ENCODE results near the gene GNB3. TPM values are rescaled to one million over a fixed set of nuclear protein-coding genes. Genes with fewer than 3 reads are reported as not detected.
A peak's percentile ranks its signal among the peaks of the same experiment; 100 is the strongest.
"Not testable (repeated sequence)": the region's sequence is repeated elsewhere in the genome, so short reads cannot be mapped to it uniquely, and the experiment has no call there.

Gene GNB3
- total RNA-seq, 1 donor, result 1.7 TPM

- TF ChIP-seq, protein P1, sequence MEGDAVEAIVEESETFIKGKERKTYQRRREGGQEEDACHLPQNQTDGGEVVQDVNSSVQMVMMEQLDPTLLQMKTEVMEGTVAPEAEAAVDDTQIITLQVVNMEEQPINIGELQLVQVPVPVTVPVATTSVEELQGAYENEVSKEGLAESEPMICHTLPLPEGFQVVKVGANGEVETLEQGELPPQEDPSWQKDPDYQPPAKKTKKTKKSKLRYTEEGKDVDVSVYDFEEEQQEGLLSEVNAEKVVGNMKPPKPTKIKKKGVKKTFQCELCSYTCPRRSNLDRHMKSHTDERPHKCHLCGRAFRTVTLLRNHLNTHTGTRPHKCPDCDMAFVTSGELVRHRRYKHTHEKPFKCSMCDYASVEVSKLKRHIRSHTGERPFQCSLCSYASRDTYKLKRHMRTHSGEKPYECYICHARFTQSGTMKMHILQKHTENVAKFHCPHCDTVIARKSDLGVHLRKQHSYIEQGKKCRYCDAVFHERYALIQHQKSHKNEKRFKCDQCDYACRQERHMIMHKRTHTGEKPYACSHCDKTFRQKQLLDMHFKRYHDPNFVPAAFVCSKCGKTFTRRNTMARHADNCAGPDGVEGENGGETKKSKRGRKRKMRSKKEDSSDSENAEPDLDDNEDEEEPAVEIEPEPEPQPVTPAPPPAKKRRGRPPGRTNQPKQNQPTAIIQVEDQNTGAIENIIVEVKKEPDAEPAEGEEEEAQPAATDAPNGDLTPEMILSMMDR (IDR thresholded peaks at IDR 0.05; ENCODE audit: insufficient read depth, low read depth, low read length), result peak; percentile 87
- peak; percentile 76 for DNase-seq (ENCODE audit: low read depth)
- H3K4me3 ChIP-seq (ENCODE audit: low read depth, low read length), result peak overlapping the region; percentile 88
These were observed 28.6 kb downstream of the GNB3 start for GRCh38 chr12:6869049-6870021.

DNA sequence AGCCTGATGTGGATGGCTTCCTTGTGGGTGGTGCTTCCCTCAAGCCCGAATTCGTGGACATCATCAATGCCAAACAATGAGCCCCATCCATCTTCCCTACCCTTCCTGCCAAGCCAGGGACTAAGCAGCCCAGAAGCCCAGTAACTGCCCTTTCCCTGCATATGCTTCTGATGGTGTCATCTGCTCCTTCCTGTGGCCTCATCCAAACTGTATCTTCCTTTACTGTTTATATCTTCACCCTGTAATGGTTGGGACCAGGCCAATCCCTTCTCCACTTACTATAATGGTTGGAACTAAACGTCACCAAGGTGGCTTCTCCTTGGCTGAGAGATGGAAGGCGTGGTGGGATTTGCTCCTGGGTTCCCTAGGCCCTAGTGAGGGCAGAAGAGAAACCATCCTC is 29.6 kb downstream of the GNB3 start:
- not testable (repeated sequence) for H3K4me3 ChIP-seq (ENCODE audit: low read depth, low read length); DNase-seq (ENCODE audit: low read depth)

GRCh38 chr12:6871052-6871957 is 30.6 kb downstream of the GNB3 start:
- DNase-seq (ENCODE audit: low read depth), result no peak
- TF ChIP-seq, protein P1 (IDR thresholded peaks at IDR 0.05; ENCODE audit: insufficient read depth, low read depth, low read length), result no peak
- peak overlapping the region; percentile 85 for H3K4me3 ChIP-seq (ENCODE audit: low read depth, low read length)

GRCh38 chr12:6872073-6873048 is 31.6 kb downstream of the GNB3 start:
- TF ChIP-seq, protein P1 (IDR thresholded peaks at IDR 0.05; ENCODE audit: insufficient read depth, low read depth, low read length), result peak; percentile 97
- peak overlapping the region; percentile 85 for H3K4me3 ChIP-seq (ENCODE audit: low read depth, low read length)
- peak; percentile 64 for DNase-seq (ENCODE audit: low read depth)

DNA sequence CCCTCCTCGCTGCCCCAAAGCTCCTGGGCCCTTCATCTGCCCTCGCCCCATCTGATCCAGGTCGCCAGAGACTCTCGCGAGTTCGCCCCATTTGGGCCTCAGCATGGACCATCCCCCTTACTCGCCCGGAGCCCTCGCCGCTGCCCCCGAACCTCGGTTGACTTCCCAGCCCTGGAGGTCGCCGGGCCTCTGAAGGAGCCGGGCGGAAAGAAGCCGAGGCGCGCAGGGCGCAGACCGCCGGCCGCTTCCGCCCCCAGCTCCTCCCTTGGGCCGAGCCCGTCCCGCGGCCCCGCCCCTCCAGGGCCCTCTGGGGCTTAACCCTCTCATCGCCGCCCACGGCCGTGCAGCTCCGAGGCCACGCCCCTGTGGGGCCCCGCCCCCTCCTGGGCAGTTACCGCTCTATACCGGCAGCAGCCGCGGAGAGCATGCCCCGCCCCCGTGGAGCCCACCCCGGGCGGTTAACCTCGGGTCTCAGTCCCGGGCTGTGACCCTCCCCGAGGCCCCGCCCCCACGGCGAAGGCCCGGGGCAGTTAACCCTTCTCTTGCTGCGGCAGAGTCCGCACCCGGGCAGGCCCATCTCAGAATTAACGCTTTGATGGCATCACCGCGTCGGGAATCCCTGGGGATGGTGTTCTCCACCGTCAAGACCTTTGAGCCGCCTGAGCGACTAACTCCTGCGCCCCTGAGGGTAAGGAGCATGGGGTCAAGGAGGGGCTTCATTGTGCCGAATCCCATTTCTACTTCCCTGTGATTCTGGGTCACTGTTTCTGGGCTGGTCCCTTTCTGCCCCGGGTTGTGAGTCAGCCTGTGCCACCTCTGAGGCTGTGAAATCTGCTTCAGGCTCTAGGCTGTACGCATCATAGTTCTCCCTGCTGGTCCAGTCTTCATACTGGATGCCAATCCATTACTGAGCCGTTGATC is 32.6 kb downstream of the GNB3 start, which contains the start of gene SPSB2:
Gene SPSB2, minus strand, starts transcription at position 210 of the 921 bp plus-strand sequence. CDS start 402 bp downstream, outside the sequence.
- TF ChIP-seq, protein P1 (IDR thresholded peaks at IDR 0.05; ENCODE audit: insufficient read depth, low read depth, low read length), result no peak
- peak; percentile 96 for DNase-seq (ENCODE audit: low read depth)

GRCh38 chr12:6874015-6874368 is 33.3 kb downstream of the GNB3 start:
- not testable (repeated sequence) for DNase-seq (ENCODE audit: low read depth)
- peak overlapping the region; percentile 85 for H3K4me3 ChIP-seq (ENCODE audit: low read depth, low read length)

More for the DNA sequence above, 32.6 kb downstream of the GNB3 start, which contains the start of gene SPSB2:
- peak within 1 kb of the TSS; percentile 85 for H3K4me3 ChIP-seq (ENCODE audit: low read depth, low read length)

DNA sequence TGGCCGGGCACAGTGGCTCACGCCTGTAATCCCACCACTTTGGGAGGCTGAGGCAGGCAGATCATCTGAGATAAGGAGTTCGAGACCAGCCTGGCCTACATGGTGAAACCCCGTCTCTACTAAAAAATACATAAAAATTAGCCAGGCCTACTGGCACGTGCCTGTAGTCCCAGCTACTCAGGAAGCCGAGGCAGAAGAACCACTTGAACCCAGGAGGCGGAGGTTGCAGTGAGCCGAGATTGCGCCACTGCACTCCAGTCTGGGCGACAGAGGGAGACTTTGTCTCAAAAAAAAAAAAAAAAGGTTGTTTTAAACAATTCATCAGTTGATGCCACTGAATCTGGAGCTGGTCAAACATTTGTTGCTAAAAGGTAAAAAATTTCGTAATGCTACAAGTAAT is 39.1 kb downstream of the GNB3 start:
- DNase-seq (ENCODE audit: low read depth); H3K4me3 ChIP-seq (ENCODE audit: low read depth, low read length): not testable (repeated sequence)
